ENCODE data around the gene MYBL2. TPM values are rescaled to one million over a fixed set of nuclear protein-coding genes. Genes with fewer than 3 reads are reported as not detected.

The MYBL2 gene
- total RNA-seq, 1 experiment from 2014 or later: 95.9 TPM

GRCh38 chr20:43662943-43663655, 3.8 kb upstream of the MYBL2 start:
- TF ChIP-seq EZH2phosphoT487 (IDR thresholded peaks at IDR 0.05; ENCODE audit: borderline replicate concordance, low read length) (no peak), EZH2 (IDR thresholded peaks at IDR 0.05; ENCODE audit: low read length, unreplicated experiment) (no peak), CTCF (conservative IDR thresholded peaks at IDR 0.05; ENCODE audit: low read depth, low read length) (no peak)
- Histone ChIP-seq H3K4me3 (ENCODE audit: low read length) (no peak overlapping the region), H3K79me2 (ENCODE audit: low read length) (peaks cover 9% of the 10 kb centered on the region), H2AFZ (ENCODE audit: low read length) (no peak overlapping the region), H3K4me2 (ENCODE audit: low read length) (no peak overlapping the region), H3K9ac (ENCODE audit: low read length) (no peak overlapping the region), H3K4me1 (ENCODE audit: insufficient read depth, low read length) (peaks cover 33% of the 10 kb centered on the region), H3K27me3 (ENCODE audit: low read length) (no peaks in the 10 kb centered on the region), H3K36me3 (ENCODE audit: low read depth, low read length) (no peaks in the 10 kb centered on the region), H3F3A (ENCODE audit: low read length, unreplicated experiment) (no peaks in the 10 kb centered on the region), H3K9me3 (ENCODE audit: low read length) (no peaks in the 10 kb centered on the region), H3K27ac (ENCODE audit: low read length) (no peak overlapping the region), H4K20me1 (ENCODE audit: low read length) (no peaks in the 10 kb centered on the region), H3K9me2 (replicated peaks; ENCODE audit: low read length) (no peaks in the 10 kb centered on the region)
- ATAC-seq (peak; percentile 14), DNase-seq (peak; percentile 78)
- ChIA-PET CTCF (no interaction called here), POLR2A (ENCODE audit: unreplicated experiment) (no interaction called here)
- BruUV-seq (replicated peaks): no TSS peak
- intact Hi-C loops (cut with micrococcal nuclease): no loop called here

GRCh38 chr20:43665466-43666176, 1.3 kb upstream of the MYBL2 start:
- no peaks in the 10 kb centered on the region for H3K27me3 ChIP-seq (ENCODE audit: low read length)
- H3K4me1 ChIP-seq (ENCODE audit: insufficient read depth, low read length): peaks cover 50% of the 10 kb centered on the region
- 0 out of 2 replicates have a peak, but pooled peaks cover 3% of the 10 kb centered on the region for H3K36me3 ChIP-seq (ENCODE audit: low read depth, low read length)
- no peak overlapping the region for H3K9ac ChIP-seq (ENCODE audit: low read length)
- ATAC-seq: no peak
- intact Hi-C loops (cut with micrococcal nuclease): no loop called here
- peak overlapping the region; percentile 20; the same call in 1 of the 2 replicates for H3K4me2 ChIP-seq (ENCODE audit: low read length)
- peaks cover 21% of the 10 kb centered on the region; the same call in 1 of the 2 replicates for H4K20me1 ChIP-seq (ENCODE audit: low read length)
- no peaks in the 10 kb centered on the region for H3K9me2 ChIP-seq (replicated peaks; ENCODE audit: low read length)
- no peak overlapping the region for H3K4me3 ChIP-seq (ENCODE audit: low read length)
- ChIA-PET POLR2A (ENCODE audit: unreplicated experiment) (interaction anchor here (0.7 kb wide), 1 partner anchor 199 kb away, joined by 3 read pairs; no protein-coding TSS in a partner anchor), CTCF (no interaction called here)
- no peaks in the 10 kb centered on the region for H3K9me3 ChIP-seq (ENCODE audit: low read length)
- peak; percentile 70 for DNase-seq
- no TSS peak for BruUV-seq (replicated peaks)
- H3K79me2 ChIP-seq (ENCODE audit: low read length): peaks cover 35% of the 10 kb centered on the region
- H3K27ac ChIP-seq (ENCODE audit: low read length): no peak overlapping the region
- H2AFZ ChIP-seq (ENCODE audit: low read length): peak overlapping the region; percentile 40; the same call in 1 of the 2 replicates
- no peaks in the 10 kb centered on the region for H3F3A ChIP-seq (ENCODE audit: low read length, unreplicated experiment)
- TF ChIP-seq EZH2phosphoT487 (IDR thresholded peaks at IDR 0.05; ENCODE audit: borderline replicate concordance, low read length) (no peak), EZH2 (IDR thresholded peaks at IDR 0.05; ENCODE audit: low read length, unreplicated experiment) (no peak), CTCF (conservative IDR thresholded peaks at IDR 0.05; ENCODE audit: low read depth, low read length) (no peak)

All from PC-3 (cell line).